KOPT-K1 (cell line): ENCODE data around the gene JTB.
A peak's percentile ranks its signal among the peaks of the same experiment; 100 is the strongest.

Experiments used
- H3K27ac ChIP-seq: fragments of 200-600 bp; sonication (generic); 2 replicates; pipeline ENCODE4 v1.5.1; 2016; ENCODE audit warnings: antibody characterized with exemption, mild to moderate bottlenecking, low read depth, low read length; ENCODE audit not compliant: poor library complexity, severe bottlenecking
- H3K36me3 ChIP-seq: fragments of 200-600 bp; sonication (generic); 2 replicates; pipeline ENCODE4 v1.5.1; 2017; ENCODE audit warnings: antibody characterized with exemption, mild to moderate bottlenecking, low read length, moderate library complexity; ENCODE audit not compliant: insufficient read depth
- H3K9me3 ChIP-seq: fragments of 200-600 bp; sonication (generic); 2 replicates; pipeline ENCODE4 v1.5.1; 2017; ENCODE audit warnings: antibody characterized with exemption, low read length, mild to moderate bottlenecking; ENCODE audit not compliant: insufficient read depth, poor library complexity, severe bottlenecking

Gene JTB

GRCh38 chr1:153946622-153947241 is 30.7 kb downstream of the JTB start, which contains the start of gene DENND4B:
DENND4B (minus strand) TSS chr1:153946718; CDS start chr1:153944374, 2,344 bp downstream.
- Histone ChIP-seq H3K36me3 (peaks cover 65% of the 10 kb centered on the region), H3K27ac (peak within 1 kb of the TSS; percentile 86), H3K9me3 (no peaks in the 10 kb centered on the region)

- Histone ChIP-seq H3K9me3 (no peaks in the 10 kb centered on the region), H3K27ac (peak overlapping the region; percentile 86), H3K36me3 (peaks cover 65% of the 10 kb centered on the region)
These were observed 31.5 kb downstream of the JTB start for GRCh38 chr1:153945795-153946621.

GRCh38 chr1:153945131-153945794 is 32.2 kb downstream of the JTB start:
- peak overlapping the region; percentile 86 for H3K27ac ChIP-seq

GRCh38 chr1:153944827-153945117 is 32.7 kb downstream of the JTB start:
- Histone ChIP-seq H3K9me3 (no peaks in the 10 kb centered on the region), H3K36me3 (peaks cover 65% of the 10 kb centered on the region), H3K27ac (peak overlapping the region; percentile 86)

More at GRCh38 chr1:153945131-153945794, 32.2 kb downstream of the JTB start:
- Histone ChIP-seq H3K9me3 (no peaks in the 10 kb centered on the region), H3K36me3 (peaks cover 65% of the 10 kb centered on the region)

GRCh38 chr1:153944005-153944826 is 33.3 kb downstream of the JTB start:
- H3K9me3 ChIP-seq: no peaks in the 10 kb centered on the region
- H3K27ac ChIP-seq: peak overlapping the region; percentile 86
- H3K36me3 ChIP-seq: peaks cover 65% of the 10 kb centered on the region

DNA sequence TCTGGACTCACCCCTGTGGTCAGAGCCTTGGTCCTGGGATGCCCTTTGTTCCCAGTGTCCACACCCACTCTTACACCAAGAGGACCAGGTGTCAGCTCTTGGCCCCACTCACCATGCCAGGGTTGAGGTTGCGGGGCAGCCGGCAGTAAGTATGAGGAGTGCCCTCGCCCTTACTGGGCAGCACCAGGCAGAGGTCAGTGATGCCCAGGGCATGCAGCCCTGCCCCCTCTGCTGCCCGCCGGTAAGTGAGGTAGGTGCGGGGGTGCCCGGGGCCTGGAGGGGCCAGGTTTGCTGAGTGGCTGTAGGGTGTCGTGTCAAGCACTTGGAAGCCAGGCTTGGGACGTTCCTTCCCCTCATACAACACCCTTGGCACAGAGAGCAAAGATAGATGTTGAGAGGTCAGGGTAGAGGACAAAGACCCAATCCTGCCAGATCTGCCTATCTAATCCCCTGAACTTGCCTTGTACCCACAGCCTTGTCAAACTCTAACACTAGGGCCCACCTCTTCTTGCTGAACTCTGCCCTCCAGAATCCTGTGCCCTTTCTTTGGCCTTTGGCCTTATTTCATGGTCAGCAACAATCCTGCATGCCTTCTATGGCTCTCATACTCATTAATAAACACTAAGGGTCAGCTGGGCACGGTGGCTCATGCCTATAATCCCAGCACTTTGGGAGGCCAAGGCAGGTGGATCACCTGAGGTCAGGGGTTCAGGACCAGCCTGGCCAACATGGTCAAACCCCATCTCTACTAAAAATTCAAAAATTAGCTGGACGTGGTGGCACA is 34.5 kb downstream of the JTB start:
- no peaks in the 10 kb centered on the region for H3K9me3 ChIP-seq
- no peak overlapping the region for H3K27ac ChIP-seq
- H3K36me3 ChIP-seq: peaks cover 60% of the 10 kb centered on the region

GRCh38 chr1:153941826-153942725 is 35.4 kb downstream of the JTB start:
- Histone ChIP-seq H3K36me3 (peaks cover 65% of the 10 kb centered on the region), H3K27ac (no peak overlapping the region), H3K9me3 (no peaks in the 10 kb centered on the region)

DNA sequence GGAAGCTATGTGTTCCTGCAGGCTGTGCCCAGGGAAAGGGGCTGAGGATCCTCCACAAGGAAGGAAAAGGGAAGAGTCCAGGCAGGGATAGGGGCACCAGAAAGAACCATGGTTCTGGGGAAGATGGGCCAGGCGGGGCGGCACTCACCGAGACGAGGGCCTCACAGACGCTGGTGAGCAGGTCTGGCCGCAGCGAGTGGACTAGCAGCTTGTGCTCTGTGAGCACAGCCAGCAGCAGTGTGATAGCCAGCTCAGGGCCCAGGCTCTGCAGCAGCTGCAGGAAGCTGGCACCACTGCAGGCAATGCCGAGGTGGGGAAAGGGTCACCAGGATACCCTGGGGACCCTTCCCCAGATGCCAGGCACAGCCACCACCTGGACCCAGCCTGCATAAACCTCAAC is 36.7 kb downstream of the JTB start:
- Histone ChIP-seq H3K27ac (no peak overlapping the region), H3K36me3 (peaks cover 78% of the 10 kb centered on the region), H3K9me3 (no peaks in the 10 kb centered on the region)

GRCh38 chr1:153939476-153939875 is 38.0 kb downstream of the JTB start:
- Histone ChIP-seq H3K27ac (no peak overlapping the region), H3K36me3 (peaks cover 91% of the 10 kb centered on the region), H3K9me3 (no peaks in the 10 kb centered on the region)

GRCh38 chr1:153938996-153939395 is 38.5 kb downstream of the JTB start:
- H3K36me3 ChIP-seq: peaks cover 92% of the 10 kb centered on the region

GRCh38 chr1:153937331-153937730 is 40.1 kb downstream of the JTB start:
- Histone ChIP-seq H3K9me3 (no peaks in the 10 kb centered on the region), H3K27ac (no peak overlapping the region), H3K36me3 (peaks cover 95% of the 10 kb centered on the region)

More at GRCh38 chr1:153938996-153939395, 38.5 kb downstream of the JTB start:
- Histone ChIP-seq H3K9me3 (no peaks in the 10 kb centered on the region), H3K27ac (no peak overlapping the region)

DNA sequence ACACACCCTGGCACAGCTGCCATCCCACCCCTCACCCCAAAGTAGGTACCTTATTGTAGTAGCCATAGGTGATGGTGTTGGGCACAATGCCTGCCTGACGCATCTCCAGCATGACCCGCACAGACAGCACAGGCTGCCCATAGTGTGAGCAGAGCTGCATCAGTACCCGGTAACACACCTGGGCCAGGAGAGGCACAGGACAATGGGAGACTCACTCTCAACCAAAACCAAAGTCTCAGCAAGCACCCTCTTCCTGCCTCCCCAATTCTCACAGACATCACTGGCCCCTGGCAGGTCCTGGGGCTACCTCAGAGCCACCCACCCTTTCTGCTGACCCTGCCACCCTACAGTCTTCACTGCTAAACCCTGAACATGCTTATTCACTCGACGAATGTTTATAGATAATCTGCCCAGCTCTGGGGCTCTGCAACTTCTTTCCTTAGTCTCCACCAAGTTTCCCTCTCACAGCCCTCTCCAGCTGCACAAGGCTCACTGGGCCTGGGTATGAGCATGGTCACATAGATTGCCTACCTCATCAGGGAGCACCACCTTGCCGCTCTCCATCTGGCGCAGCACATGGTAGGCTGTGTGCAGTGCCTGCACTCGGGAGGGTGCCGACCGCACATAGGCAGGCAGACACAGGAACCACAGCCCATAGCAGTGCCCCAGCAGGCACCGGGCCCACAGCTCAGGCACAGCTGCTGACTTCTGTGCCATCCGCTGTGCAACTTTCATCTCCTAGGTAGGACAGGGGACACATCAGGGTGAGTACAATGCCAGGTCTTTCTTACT is 41.3 kb downstream of the JTB start:
- Histone ChIP-seq H3K9me3 (no peaks in the 10 kb centered on the region), H3K36me3 (peaks cover 90% of the 10 kb centered on the region), H3K27ac (no peak overlapping the region)

GRCh38 chr1:153934746-153935145 is 42.7 kb downstream of the JTB start:
- Histone ChIP-seq H3K36me3 (peaks cover 90% of the 10 kb centered on the region), H3K9me3 (no peaks in the 10 kb centered on the region), H3K27ac (no peak overlapping the region)
